Muscle of back (tissue), 11 donors: ENCODE results near the gene SLC6A17. TPM values are rescaled to one million over a fixed set of nuclear protein-coding genes. Genes with fewer than 3 reads are reported as not detected.
A peak's percentile ranks its signal among the peaks of the same experiment; 100 is the strongest.

Source experiments
- DNase-seq, 3 donors: peaks; one replicate each; pipeline versions ENCODE4 v3.0.0 to v3.0.0-alpha.2; 2013
- polyA plus RNA-seq, 10 donors: library from polyadenylated mRNA; unstranded; fragments of 120-200 nt; gene quantifications; one replicate each; pipeline ENCODE4 v1.2.1, GENCODE V29; 2013; ENCODE audit not compliant: insufficient read length in 10 of 10

The SLC6A17 gene
- polyA plus RNA-seq, 10 donors, result 0.29 to 1.7 (median 0.41) TPM

DNA sequence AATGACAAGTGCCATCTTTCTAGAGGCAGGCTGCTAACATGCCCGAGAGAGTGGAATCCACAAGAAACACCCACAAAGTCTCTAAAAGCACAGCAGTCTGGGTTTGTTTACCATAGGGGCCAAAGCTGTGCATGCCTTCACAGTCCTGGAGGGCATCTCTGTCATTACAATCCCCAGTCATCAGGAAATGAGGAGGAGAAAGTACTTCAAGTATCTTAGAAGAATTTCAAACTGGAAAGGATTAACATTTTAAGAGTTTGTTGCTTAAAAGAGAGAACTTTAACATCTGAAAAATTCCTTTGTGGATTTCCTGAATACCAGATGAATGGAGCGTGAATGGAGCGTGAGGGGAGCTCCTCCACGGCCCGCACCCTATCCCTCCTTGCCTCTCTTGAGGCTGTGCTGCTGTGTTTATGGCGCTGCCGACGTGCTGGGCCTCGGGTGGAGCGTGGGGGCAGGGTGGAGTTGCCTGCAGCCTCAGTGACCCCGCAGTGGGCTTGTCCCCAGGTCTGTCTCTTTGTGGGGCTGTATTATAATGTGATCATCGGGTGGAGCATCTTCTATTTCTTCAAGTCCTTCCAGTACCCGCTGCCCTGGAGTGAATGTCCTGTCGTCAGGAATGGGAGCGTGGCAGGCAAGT lies 23.3 kb downstream of the SLC6A17 start:
- DNase-seq, result no peak

GRCh38 chr1:110174961-110175360 lies 24.7 kb downstream of the SLC6A17 start:
- no peak for DNase-seq

- DNase-seq, result peak in 1 of 3 donors; percentile 32
Observed at GRCh38 chr1:110176299-110176956, 26.1 kb downstream of the SLC6A17 start.

GRCh38 chr1:110177775-110178174 lies 27.5 kb downstream of the SLC6A17 start:
- DNase-seq, result no peak

- DNase-seq, result no peak
Observed at GRCh38 chr1:110183642-110184167, 33.4 kb downstream of the SLC6A17 start.

- DNase-seq, result no peak
Observed at GRCh38 chr1:110184446-110184845, 34.2 kb downstream of the SLC6A17 start.

GRCh38 chr1:110185181-110185580 lies 34.9 kb downstream of the SLC6A17 start:
- no peak for DNase-seq

DNA sequence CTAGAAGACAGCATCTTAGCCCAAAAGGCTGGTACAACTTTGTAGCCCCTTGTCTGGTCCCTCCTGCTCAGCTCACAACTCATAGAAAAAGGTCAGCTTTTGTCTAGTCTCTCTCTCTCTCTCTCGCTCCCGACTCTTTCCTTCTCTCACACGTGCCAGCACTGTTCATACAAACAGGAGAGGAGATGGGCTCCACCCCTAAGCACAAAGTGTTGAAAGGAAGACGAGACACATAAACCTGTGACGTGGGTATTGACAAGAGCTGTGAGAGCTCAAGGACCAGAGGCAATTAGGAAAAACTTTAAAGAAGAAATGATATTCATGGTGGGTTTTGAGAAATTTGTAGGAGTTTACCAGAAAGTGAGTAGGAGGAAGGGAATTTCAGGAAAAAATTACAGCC lies 36.3 kb downstream of the SLC6A17 start:
- no peak for DNase-seq

DNA sequence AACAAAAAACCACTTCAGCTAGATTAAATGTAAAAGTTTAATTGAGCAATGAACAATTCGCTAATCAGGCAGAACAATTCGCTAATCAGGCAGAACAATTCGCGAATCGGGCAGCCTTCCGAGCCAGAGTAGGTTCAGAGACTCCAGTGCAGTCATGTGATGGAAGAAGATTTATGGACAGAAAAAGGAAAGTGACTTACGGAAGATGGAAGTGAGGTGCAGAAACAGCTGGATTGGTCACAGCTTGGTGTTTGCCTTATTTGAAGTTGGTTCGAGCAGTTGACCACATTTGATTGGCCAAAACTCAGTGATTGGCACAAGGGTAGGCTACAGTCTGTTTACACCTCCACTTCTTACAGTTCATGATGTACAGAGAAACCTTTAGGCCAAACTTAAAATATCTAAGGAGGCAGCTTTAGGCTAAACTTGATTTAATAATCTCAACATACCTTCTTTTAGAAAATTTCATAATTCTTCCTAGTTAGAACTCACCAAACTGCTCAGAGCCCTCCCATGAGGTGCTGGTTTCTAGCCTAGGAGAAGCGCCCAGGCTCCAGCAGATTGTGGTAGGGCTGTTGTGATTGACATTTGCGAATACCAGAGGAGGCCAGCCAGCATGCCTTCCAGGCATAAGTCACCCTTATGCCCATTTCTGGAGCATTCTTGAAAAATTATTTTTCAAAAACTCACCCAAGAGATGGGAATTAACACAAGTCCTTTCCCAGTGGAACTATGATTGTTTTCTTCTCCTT lies 37.0 kb downstream of the SLC6A17 start:
- peak in 1 of 3 donors; percentile 32 for DNase-seq

DNA sequence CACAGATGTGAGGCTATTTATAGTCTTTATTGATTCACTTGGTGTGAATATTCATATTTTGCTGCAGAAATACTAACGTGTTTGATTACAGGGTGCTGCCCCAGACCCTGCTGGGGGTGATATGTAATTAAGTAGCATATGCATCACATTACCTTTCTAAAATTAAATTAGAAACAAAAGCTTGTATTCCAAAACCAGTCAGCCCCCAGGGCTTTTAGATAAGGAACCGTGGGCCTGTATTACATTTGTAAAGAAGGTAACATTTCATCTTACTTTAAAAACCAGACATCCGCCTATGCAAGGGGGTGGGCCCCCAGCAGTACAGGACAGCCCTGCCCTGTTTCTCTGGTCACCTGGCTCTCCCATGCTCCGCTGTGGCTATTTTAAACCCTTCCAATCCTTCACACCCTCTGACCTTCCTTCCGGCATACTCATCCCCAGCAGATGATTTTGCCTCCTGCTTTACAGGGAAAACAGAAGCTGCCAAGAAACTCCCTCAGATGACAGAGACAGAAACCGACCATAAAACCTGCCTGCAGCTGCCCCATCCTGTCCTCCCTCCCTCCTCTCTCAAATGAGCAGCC lies 37.8 kb downstream of the SLC6A17 start:
- DNase-seq, result peak in 1 of 3 donors; percentile 60

DNA sequence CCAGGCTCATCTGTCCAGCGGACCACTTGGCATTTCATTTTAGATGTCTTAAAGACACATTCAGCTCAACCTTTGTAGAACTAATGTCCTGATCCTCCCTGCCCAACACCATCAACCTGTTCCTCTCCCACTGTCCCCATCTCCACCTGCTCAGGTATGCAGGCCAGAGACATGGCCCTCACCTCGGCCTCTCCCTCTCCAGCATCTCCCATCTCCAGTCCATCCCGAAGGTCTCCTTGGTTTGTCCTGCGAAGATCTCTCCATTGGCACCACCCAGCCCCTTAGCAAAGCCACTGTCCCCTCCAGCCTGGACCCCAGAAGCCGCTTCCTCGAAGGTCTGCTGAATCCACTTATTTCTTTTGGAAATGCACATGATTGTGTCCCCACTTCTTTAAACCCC lies 38.9 kb downstream of the SLC6A17 start:
- DNase-seq, result no peak

DNA sequence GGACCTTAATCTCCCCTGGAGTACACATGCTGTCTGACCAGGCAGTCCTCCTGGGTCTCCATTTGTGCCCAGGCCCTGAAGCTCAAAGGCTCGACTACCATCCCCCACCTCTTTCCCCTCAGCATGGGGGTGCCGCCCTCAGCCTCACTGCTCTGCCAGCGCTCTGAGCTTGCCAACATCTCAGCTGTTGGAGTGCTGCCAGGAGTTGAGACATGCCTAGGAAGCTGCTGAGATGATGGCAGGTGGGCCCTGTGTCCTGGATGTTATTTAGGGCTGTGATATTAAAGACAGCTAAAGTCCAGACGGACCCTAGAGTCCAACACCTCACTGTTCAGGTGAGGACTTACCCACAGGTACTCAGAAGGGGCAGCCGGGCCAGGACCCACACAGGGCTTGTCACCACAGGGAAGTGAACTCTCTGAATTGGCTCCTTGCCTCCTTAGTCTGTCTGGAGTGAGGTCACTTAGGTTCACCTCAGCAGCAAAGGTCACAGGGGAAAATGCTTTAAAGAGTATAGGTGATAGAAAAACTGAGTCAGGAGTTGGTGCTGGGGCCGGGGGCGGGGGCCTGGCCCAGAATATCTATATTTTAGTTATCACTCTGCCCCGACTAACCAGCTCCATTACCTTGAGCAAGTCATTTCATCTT lies 40.1 kb downstream of the SLC6A17 start:
- DNase-seq, result peak in 2 of 3 donors; percentile 54 to 71

DNA sequence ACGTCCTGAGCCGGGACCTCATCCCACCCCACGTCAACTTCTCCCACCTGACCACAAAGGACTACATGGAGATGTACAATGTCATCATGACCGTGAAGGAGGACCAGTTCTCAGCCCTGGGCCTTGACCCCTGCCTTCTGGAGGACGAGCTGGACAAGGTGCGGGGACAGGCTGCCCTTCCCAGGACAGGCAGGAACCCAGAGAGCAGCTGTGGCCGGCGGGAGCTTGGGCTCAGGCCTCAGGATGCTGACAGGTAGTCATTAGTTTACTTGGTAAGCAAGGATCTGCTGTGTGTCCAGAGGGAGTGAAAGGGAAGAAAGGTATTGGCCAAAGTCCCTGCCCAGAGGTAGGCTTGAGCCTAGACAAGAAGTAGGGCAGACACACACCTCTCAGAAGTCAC lies 42.2 kb downstream of the SLC6A17 start:
- DNase-seq, result no peak

DNA sequence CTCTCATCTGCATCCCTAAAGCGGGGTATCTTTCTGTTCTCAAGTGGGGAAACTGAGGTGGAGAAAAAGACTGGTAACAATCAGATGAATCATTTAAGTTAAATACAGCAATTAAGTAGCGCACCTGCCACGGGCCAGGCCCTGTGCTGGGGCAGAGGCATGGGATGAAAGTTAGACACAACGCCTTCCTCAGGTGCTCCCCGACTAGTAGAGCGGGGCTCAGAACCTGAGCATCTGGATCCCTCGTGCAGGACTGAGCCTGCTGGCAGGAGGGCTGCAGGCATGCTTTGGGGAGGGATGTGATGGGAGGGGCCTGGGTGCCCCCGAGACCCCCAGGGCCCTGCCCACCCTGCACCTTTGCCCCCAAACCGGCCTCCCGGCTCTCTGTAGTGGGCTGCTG lies 44.9 kb downstream of the SLC6A17 start:
- DNase-seq, result no peak

- DNase-seq, result peak in 1 of 3 donors; percentile 42
Observed at GRCh38 chr1:110196917-110197765, 46.8 kb downstream of the SLC6A17 start.

GRCh38 chr1:110197905-110198629 lies 47.8 kb downstream of the SLC6A17 start:
- no peak for DNase-seq

- DNase-seq, result no peak
Observed at GRCh38 chr1:110198746-110199145, 48.5 kb downstream of the SLC6A17 start.

DNA sequence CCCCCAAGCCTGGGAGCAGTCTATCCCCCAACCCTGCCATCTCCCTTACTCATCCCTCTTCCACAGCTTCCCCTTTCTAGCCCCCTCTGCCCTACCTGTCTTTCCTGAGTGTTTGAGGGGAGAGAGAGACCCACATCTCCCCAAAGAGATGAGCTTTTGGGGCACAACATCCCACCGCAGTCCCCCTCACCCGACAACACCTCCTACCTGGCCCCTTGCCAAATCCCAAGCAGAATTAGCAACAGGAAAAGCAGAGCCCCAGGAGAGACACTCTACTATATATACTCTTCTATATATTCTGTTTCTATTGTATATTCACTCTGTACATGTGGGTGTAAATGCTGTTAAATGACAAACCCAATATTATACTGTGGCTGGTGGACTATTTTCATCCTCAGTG lies 49.9 kb downstream of the SLC6A17 start:
- no peak for DNase-seq

- no peak for DNase-seq
Observed at GRCh38 chr1:110200666-110201065, 50.4 kb downstream of the SLC6A17 start.
